HG02763 (cell line): Measurements from ENCODE around the gene TNFAIP8.

Source experiments
- ATAC-seq: cut with Tn5 transposase; IDR thresholded peaks from one replicate; pipeline ENCODE4 v1.9.1; 2021; ENCODE audit warnings: mild to moderate bottlenecking, moderate library complexity; ENCODE audit not compliant: unreplicated experiment

Gene TNFAIP8

DNA sequence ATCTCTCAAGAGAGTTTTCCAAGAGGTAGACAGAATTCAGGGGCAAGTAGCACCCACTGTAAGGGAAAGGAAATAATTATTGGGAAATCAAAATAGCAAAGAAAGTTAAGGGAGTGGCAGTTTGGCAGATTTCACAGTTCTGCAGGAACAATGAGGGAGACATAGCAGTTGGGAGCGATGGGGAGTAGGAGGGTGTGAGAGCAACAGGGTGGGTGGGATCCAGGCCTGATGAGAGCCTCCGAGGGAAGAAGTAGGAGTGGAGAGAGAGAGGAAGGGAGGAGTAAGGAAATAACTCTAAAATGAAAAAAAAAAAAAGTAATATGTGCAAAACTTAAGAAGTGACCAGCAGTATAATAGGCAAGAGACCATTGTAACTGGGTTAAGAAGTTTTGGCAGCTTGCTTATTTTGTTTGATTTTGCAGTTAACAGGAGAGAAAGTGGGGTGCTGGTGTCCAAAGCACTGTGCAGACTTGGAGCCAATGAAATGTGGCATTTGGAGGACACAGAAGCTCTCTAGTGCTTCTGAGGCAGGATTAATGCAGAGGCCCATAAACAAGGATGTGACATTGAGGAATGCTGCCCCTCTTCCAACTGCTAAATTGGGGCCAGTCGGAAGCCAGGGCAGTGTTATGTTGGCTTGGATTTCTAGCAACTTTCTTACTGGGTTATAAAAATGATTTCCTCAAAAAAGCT, 10.2 kb downstream of the TNFAIP8 start:
- ATAC-seq = no peak

DNA sequence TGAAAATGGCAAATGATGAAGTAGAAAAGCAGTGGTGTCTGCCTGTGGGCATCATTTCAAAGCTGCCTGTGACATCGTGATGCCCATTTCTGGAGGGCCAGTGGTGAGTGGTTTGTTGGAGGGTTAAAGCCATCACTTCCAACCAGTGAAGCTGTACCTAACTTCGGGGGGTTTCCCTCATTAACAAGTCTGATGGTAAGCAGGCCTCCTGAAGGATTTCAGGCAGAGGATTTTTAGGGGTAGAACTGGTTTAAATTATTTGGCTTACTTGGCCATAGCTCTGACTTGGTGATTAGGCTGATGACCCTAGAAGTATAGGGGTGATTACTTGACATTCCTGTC, 10.7 kb downstream of the TNFAIP8 start:
- ATAC-seq = no peak

DNA sequence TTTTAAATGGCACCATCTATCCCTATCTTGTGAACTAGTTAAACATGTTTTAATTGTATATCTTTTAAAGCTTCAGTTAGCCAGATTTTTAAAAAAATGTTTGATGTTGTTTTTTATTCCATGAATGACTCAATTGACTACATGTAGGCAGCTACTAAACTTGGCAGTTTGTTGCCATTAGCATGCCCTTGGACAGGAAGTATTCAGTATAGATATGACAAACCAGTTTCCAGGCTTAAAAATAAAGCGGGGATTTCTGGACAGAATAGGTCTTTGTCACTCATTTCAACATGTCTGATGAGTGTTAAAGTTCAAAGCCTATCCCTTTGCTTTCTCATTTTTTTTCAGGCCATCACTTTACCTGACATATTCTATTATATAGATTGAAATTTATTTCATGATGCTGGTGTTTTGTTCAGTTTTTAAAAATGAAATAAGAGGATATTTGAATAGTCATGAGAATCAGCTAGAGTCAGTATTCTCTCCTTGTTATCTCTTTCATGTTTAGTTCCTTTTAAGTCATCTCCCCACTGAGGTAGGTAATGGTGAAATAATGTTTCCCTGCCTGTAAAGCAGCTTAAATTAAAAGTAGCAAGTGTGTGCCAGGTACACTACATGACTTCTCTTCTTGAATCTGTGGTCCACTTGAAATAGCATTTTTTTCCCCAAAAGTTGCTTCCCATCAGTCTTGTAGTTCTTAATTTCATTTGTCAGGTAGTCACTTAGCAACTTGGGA, 11.9 kb downstream of the TNFAIP8 start:
- peak; percentile 73 for ATAC-seq

GRCh38 chr5:119368238-119368630, 12.4 kb downstream of the TNFAIP8 start:
- ATAC-seq = no peak

GRCh38 chr5:119370486-119370885, 14.7 kb downstream of the TNFAIP8 start:
- no peak for ATAC-seq

DNA sequence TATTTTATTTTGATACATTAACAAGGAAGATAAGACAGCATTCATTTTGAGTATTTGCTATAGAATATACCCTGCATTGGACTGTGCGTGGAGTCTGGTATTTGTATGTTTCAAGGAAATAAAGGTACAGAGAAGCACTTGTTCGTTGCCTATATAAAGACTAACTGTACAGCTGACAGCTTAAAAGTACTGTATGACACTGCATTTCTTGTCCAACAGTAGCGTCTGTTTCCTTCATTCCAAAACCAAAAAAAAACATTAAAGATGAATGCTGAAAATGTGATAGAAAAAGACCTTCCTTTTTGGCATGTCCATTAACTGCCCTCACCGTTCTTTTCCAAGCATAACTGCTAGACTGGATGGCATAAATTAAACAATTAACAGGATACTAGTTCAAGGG, 15.3 kb downstream of the TNFAIP8 start:
- no peak for ATAC-seq

- peak; percentile 54 for ATAC-seq
Measured at GRCh38 chr5:119373449-119373858, 17.6 kb downstream of the TNFAIP8 start.

DNA sequence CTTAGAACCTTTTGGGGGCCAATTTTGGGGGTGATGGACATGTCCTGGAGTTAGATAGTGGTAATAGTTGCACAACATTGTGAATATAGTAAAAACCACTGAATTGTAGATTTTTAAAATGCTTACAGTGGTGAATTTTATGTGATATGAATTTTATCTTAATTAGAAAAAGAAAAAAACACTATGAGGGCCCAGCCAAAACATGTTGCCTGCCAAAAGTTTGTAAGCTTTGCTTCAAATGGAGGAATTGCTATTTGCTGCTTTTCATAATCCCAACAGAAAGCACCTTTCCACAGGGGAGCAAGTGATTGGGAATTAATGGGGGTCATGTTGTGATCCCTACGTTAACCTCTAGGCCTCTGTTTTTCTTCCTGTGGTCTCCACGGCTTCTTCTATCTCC, 19.1 kb downstream of the TNFAIP8 start:
- no peak for ATAC-seq

DNA sequence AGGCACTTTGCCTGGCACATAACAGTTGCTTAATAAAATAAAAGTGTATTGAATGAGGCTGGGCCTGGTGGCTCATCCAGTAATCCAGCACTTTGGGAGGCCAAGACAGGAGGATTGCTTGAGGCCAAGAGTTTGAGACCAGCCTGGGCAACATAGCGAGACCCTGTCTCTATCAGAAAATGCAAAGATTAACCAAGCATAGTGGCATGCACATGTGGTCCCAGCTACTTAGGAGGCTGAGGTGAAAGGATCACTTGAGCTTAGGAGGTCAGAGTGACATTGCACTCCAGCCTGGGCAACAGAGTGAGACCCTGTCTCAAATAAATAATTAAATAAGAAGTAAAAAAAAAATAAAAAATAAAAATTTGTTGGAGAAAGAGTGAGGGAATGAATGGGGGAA, 21.2 kb downstream of the TNFAIP8 start:
- ATAC-seq = no peak

DNA sequence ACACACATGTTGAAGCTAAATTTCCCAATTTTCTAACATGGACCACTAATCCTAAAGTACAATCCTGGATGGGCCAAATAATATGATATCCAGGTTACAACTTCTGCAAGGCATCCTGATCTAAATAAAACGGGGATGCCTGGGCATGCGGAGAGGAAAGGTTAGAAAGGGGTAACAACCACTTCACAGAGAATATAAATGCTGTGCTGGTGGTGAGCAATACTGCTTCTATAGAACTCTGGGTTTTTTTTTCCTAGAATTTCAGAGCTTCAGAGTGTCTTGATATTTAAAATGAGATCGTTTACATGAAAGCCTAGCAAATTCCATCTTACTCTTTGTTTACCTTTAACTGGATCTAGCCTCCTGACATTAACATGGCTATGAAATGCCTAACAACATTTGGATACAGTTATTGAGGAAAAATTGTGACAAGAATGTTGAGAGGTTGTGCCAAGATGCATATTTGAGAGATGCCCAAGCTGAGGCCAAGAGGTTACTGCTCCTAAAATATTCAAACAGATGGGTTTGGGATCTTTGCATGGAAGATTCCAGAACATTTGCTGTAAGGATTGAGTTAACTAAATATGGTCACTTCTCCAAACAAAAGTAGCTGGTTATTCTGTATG, 22.4 kb downstream of the TNFAIP8 start:
- no peak for ATAC-seq

DNA sequence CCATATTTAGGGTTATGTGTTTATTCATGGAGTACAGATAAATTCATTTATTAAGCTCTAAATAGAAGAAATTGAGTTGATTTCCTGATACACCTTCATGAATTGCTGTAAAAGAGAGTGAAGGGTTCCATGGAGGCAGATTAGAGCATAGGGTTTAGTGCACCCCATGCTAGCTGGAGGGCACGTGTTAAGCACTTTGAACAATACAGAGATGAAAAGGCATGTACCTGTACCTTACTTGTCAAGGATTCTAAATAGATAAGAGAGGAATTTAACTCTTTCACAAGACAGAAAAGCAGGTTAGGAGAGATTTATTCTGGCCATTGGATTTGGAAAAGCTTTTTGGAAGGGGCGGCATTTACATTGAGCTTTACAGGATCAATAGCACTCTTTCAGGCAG, 23.3 kb downstream of the TNFAIP8 start:
- no peak for ATAC-seq

DNA sequence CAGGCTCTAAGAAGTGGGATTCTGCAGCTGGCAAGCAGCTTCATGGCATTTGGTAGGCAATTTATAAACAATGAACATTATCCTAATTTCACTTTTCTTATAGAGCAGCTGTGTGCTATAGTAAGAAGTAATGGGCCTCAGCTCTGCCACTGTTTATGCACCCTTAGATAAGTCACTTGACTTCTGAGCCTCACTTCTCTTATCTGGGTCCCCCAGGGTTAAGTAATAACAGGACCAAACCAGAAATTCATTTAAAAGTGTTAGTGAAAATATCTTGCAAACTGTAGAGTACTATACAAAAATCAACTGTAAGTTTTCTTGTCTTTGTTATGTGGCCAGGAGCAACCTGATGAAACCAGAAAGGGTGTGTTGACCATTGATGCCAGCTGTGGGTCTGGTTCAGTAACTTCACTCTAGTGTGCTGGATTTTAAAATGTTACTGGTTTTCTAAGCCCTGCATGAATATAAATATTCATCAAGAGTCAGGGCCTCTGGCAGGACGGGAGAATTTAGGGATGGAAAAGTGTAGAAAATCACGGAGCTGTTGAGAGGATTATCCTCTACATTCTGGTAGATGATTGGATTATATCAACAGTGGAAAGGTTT, 24.2 kb downstream of the TNFAIP8 start:
- no peak for ATAC-seq

GRCh38 chr5:119382169-119382568, 26.4 kb downstream of the TNFAIP8 start:
- no peak for ATAC-seq

- ATAC-seq = no peak
Measured at GRCh38 chr5:119383008-119383407, 27.2 kb downstream of the TNFAIP8 start.

DNA sequence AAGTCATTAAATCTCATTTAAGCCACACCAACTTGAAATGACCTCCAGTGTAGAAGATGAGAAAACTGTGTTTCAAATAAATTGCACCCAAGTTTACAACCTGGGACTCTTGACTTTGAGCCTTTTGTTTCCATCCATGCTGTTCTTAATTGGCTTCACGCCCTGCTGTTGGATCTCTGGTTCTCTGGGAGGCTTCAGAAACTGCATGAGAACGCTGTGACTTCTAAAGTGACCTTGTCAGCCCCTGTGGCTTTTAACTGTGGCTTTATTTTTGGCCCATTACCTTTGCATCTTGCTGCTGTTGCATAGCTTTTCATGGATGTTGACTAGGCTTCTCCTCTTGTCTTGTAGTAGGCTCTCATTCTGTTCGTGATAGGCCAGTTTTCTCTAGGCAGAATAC, 29.3 kb downstream of the TNFAIP8 start:
- no peak for ATAC-seq

GRCh38 chr5:119385536-119386128, 29.8 kb downstream of the TNFAIP8 start:
- no peak for ATAC-seq

DNA sequence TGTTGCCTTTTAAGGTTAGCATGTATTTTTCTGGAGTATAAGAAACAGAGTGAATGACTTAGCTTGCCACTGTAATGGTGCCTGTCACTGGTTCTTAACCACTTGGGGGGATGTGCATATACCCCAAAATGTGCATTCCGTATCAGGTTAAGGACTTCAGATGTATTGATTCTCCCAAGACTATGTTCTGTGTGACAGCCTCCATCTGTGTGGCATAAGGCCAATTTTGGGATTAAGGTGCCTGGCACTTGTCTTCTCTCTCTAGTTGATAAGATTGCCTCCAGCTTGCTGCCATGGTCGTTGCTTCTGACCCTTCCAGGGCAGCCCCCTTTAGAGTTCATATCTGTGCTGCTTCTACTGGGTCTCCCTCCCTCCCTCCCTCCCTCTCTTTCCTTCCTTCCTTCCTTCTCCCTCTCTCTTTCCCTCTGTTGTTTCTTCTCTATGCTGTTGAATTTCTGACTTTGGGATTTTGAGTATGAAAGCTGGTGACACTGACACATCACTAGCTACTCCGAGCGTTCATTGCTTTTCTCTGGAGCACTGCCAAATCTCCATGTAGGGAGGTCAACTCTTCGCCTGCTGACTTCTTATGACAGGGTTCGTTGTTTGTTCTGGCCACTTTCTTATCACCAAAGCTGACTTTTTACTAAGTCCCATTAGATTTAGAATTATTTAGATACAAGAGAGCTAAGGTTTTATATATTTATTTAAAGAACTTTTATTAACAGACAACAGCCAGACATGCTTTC, 31.0 kb downstream of the TNFAIP8 start:
- no peak for ATAC-seq

DNA sequence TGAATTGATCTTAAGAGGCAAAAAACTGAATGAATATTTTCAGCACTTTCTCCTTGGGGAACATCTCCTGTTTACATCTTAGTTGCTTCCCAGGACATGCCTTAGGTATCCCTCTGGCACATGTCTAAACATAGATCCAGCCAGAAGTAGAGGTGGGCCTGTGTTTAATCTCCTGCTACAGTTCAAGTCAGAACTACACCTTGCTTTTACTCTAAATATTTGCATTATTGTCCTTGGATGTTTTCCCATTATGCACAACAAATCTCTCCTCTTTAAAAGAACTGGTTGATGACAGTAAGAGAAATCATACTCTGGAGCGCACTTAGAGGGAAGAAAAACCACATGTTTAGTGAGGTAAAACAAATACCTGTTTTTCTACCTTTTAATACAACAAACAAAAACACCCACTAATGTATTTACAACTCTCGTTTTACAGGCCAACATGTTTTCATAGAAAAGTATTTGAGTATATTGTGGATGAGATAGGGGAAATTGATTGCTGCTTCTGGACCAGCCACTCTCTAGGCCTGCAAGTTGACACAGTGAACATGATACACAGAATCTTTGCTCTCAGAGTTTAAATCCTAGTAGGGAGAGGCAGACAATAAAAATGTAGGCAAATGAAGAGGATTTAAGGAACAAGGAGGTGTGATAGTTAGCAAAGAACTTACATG, 32.3 kb downstream of the TNFAIP8 start:
- no peak for ATAC-seq

DNA sequence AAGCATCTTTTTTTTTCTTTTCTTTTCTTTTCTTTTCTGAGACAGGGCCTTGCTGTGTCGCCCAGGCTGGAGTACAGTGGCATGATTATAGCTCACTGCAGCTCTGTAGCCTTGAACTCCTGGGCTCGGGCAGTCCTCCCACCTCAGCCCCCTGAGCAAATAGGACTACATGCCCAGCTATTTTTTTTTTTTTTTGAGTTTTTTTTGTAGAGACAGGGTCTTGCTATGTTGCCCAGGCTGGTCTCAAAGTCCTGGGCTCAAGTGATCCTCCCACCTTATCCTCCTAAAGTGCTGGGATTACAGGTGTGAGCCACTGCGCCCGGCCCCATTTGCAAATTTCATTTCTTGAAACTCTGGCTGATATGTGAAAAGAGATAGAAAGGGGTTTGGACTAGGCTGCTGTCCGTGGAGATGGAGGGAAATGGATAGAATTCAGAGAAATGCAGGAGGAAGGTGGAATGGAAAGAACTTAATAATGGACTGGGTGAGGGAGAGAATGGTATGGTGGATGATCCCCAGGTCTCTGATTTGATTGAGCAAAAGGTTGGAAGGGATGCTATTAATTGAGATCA, 32.9 kb downstream of the TNFAIP8 start:
- ATAC-seq = no peak
